HepG2 (cell line): ENCODE data around the gene CIAO2B. TPM values are rescaled to one million over a fixed set of nuclear protein-coding genes. Genes with fewer than 3 reads are reported as not detected.

Source experiments
- ATAC-seq: fragments of 200-7000 bp; cut with Tn5 transposase; 3 replicates; pipeline ENCODE4 v1.9.1; 2020; ENCODE audit warnings: mild to moderate bottlenecking, moderate library complexity
- BruUV-seq: library from RNA; stranded (reverse); fragments of 400-500 nt; replicated peaks from 2 replicates; lab custom pipeline; 2021; lab: Mats Ljungman, UMichigan
- CTCF ChIA-PET: fragments of 300-600 bp; formaldehyde crosslinking; extraction: SDS; loops from one replicate; lab custom pipeline; 2021; ENCODE audit warnings: low total read pairs, inconsistent platforms, low intra/inter-chr PET ratio; lab: Yijun Ruan, JAX
- POLR2A ChIA-PET: fragments of 350-600 bp; sonication (Branson Sonifier 250); formaldehyde crosslinking; loops from one replicate; lab custom pipeline; 2020; ENCODE audit warnings: antibody characterized with exemption, inconsistent platforms; lab: Yijun Ruan, JAX
- DNase-seq: peaks from one replicate; pipeline ENCODE4 v3.0.0-alpha.2; 2015; ENCODE audit warnings: low spot score
- FAIRE-seq: peaks from 3 replicates; lab custom pipeline; 2011; peaks lifted over from hg19 to GRCh38; lab: Jason Lieb, UNC
- H2AFZ ChIP-seq: one replicate; pipeline ENCODE4 v1.6.1; 2011; ENCODE audit warnings: low read length, inconsistent platforms
- H3K27ac ChIP-seq: fragments of 300-600 bp; 3 replicates; pipeline ENCODE4 v1.8.0; 2011; ENCODE audit warnings: mixed run types, mild to moderate bottlenecking, mixed read lengths, low read length, inconsistent platforms; ENCODE audit not compliant: insufficient read depth; ENCODE audit errors: extremely low read length
- H3K27me3 ChIP-seq, 2 experiments: fragments of 200-600 bp in 1 of 2; 2 replicates in 1 of 2; 3 replicates in 1 of 2; pipeline versions ENCODE4 v1.6.0 to v1.8.0; 2011; ENCODE audit warnings: low read length in 2 of 2, mild to moderate bottlenecking in 2 of 2, moderate library complexity in 2 of 2, inconsistent platforms in 1 of 2; ENCODE audit not compliant: insufficient read depth in 2 of 2, control insufficient read depth in 1 of 2
- H3K36me3 ChIP-seq, 2 experiments: fragments of 200-600 bp in 1 of 2; replicated peaks in 1 of 2; 2 replicates in 1 of 2; 3 replicates in 1 of 2; pipeline versions ENCODE4 v1.5.1 to v1.8.0; 2011; ENCODE audit warnings: low read length in 2 of 2, inconsistent platforms in 1 of 2; ENCODE audit not compliant: insufficient read depth in 2 of 2, control insufficient read depth in 1 of 2
- H3K4me1 ChIP-seq: 2 replicates; pipeline ENCODE4 v1.5.1; 2012; ENCODE audit warnings: low read length, inconsistent platforms; ENCODE audit not compliant: insufficient read depth
- H3K4me2 ChIP-seq: 2 replicates; pipeline ENCODE4 v1.6.0; 2011; ENCODE audit warnings: low read depth, low read length, inconsistent platforms
- H3K4me3 ChIP-seq, 3 experiments: fragments of 200-600 bp in 1 of 3; sonication (generic), shearing (Covaris generic) in 1 of 3; replicated peaks in 1 of 3; 2 replicates each; pipeline ENCODE4 v1.5.1; 2011 to 2016; ENCODE audit warnings: low read length in 3 of 3, inconsistent platforms in 2 of 3, low read depth in 2 of 3, mild to moderate bottlenecking in 2 of 3, control low read depth in 1 of 3, mixed read lengths in 1 of 3; ENCODE audit not compliant: insufficient read depth in 1 of 3
- H3K79me2 ChIP-seq: one replicate; pipeline ENCODE4 v1.6.1; 2011; ENCODE audit warnings: low read length, inconsistent platforms; ENCODE audit not compliant: insufficient read depth
- H3K9ac ChIP-seq: 2 replicates; pipeline ENCODE4 v1.6.0; 2011; ENCODE audit warnings: mild to moderate bottlenecking, low read depth, low read length, inconsistent platforms; ENCODE audit not compliant: insufficient read depth
- H3K9me3 ChIP-seq: 2 replicates; pipeline ENCODE4 v1.5.1; 2012; ENCODE audit warnings: mild to moderate bottlenecking, low read length
- H4K20me1 ChIP-seq: 2 replicates; pipeline ENCODE4 v1.6.0; 2011; ENCODE audit warnings: inconsistent platforms, mild to moderate bottlenecking, low read length, moderate library complexity; ENCODE audit not compliant: insufficient read depth
- FOXP1 ChIP-seq, 2 experiments: fragments of 450-650 bp in 1 of 2; IDR thresholded peaks; 2 replicates each; pipeline ENCODE4 v1.6.1; 2017 to 2018; ENCODE audit warnings: antibody characterized with exemption in 1 of 2
- NFYC ChIP-seq: IDR thresholded peaks from 2 replicates; pipeline ENCODE4 v1.6.1; 2016; ENCODE audit warnings: missing genetic modification reagents, missing compliant biosample characterization
- PHF21A ChIP-seq: sonication (generic); formaldehyde crosslinking; IDR thresholded peaks from 2 replicates; pipeline ENCODE4 v1.5.0; 2020; ENCODE audit warnings: mild to moderate bottlenecking, missing genetic modification reagents
- RFX3 ChIP-seq: IDR thresholded peaks from 2 replicates; pipeline ENCODE4 v1.6.1; 2016; ENCODE audit warnings: missing biosample characterization, missing genetic modification reagents
- SP1 ChIP-seq, 2 experiments: fragments of 450-650 bp in 1 of 2; sonication (generic) in 1 of 2; formaldehyde crosslinking in 1 of 2; IDR thresholded peaks; 2 replicates each; pipeline versions ENCODE4 v1.4.0 to v1.6.1; 2016 to 2020; ENCODE audit warnings: missing genetic modification reagents in 1 of 2
- TFAP4 ChIP-seq: sonication (generic); IDR thresholded peaks from 2 replicates; pipeline ENCODE4 v1.6.1; 2016; ENCODE audit warnings: low read depth, borderline replicate concordance
- ZFYVE20 ChIP-seq: sonication (generic); formaldehyde crosslinking; IDR thresholded peaks from 2 replicates; pipeline ENCODE4 v1.8.0; 2023; ENCODE audit warnings: low read depth, mild to moderate bottlenecking, moderate library complexity, missing genetic modification reagents, borderline replicate concordance
- ZNF468 ChIP-seq: sonication (generic); formaldehyde crosslinking; IDR thresholded peaks from 2 replicates; pipeline ENCODE4 v1.8.0; 2022; ENCODE audit warnings: mild to moderate bottlenecking, moderate library complexity, missing genetic modification reagents
- ZNF547 ChIP-seq: sonication (generic); formaldehyde crosslinking; IDR thresholded peaks from 2 replicates; pipeline ENCODE4 v1.5.1; 2020; ENCODE audit warnings: mild to moderate bottlenecking, missing genetic modification reagents
- ZNF580 ChIP-seq: IDR thresholded peaks from 2 replicates; pipeline ENCODE4 v1.6.1; 2016; ENCODE audit warnings: low read depth, borderline replicate concordance
- WGBS: methylation state at CpG from one replicate; pipeline ENCODE4 v1.1.6; 2017; ENCODE audit warnings: low lambda C conversion rate; 5-methylcytosine and 5-hydroxymethylcytosine counted together
- in situ Hi-C: cut with HindIII; loops from 2 replicates; pipeline ENCODE4 v1.10.0; 2017; ENCODE audit warnings: low pct_unique_long_range_greater_than_20kb; ENCODE audit not compliant: extremely low pct_ligation_motif_present
- intact Hi-C: fragments of 100-400 bp; cut with micrococcal nuclease; formaldehyde crosslinking; loops from one replicate; pipeline ENCODE4 v1.10.0; 2022; ENCODE audit not compliant: unreplicated experiment
- polyA plus RNA-seq, 8 experiments: library from polyadenylated mRNA; depleted of rRNA in 3 of 8; stranded (reverse) in 7 of 8; unstranded in 1 of 8; fragments of >200 nt; fragmentation: Illumina TruSeq in 4 of 8; extraction: Trizol in 4 of 8; gene quantifications; 2 replicates each; pipeline versions ENCODE4 v1.2.1 to v1.2.3, GENCODE V29; 2011 to 2016; ENCODE audit warnings: low read depth in 4 of 8, missing spikeins in 1 of 8, mixed read lengths in 1 of 8; ENCODE audit not compliant: insufficient read depth in 1 of 8
- total RNA-seq, 5 experiments: library from RNA; depleted of rRNA; stranded (reverse); fragments of >200 nt; fragmentation: Illumina TruSeq; extraction: Trizol; gene quantifications; 2 replicates each; pipeline ENCODE4 v1.2.3, GENCODE V29; 2016; ENCODE audit warnings: low read depth in 1 of 5
- TF ChIP-seq, protein P1 (sequence below): sonication (generic); formaldehyde crosslinking; IDR thresholded peaks from 2 replicates; pipeline ENCODE4 v1.4.0; 2020; ENCODE audit warnings: missing genetic modification reagents
- TF ChIP-seq, protein P2 (sequence below): IDR thresholded peaks from 2 replicates; pipeline ENCODE4 v1.6.1; 2016; ENCODE audit warnings: missing biosample characterization, missing genetic modification reagents, low read depth

Gene CIAO2B
- total and polyA plus RNA-seq, 2 of the 13 experiments (the other 11 are each of a cell fraction or from before 2014, with no cell fraction given) = 157 to 293 TPM

DNA sequence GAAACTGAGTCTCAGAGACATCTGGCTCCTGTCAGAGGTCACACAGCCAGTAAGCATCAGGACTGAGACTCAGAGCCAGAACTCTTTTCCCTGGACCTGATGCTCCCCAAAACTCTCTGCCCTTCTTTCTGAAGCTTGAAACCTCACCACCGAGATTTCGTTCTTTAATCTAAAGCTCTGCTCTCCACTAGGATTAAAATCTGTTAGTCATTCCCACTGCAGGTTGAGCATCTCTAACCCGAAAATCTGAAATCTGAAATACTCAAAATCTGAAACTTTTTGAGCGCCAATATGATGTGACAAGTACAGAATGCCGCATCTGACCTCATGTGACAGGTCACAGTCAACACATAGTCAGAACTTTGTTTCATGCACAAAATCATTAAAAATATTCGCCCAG is 17.7 kb downstream of the CIAO2B start (continued):
- TF ChIP-seq, protein P1, sequence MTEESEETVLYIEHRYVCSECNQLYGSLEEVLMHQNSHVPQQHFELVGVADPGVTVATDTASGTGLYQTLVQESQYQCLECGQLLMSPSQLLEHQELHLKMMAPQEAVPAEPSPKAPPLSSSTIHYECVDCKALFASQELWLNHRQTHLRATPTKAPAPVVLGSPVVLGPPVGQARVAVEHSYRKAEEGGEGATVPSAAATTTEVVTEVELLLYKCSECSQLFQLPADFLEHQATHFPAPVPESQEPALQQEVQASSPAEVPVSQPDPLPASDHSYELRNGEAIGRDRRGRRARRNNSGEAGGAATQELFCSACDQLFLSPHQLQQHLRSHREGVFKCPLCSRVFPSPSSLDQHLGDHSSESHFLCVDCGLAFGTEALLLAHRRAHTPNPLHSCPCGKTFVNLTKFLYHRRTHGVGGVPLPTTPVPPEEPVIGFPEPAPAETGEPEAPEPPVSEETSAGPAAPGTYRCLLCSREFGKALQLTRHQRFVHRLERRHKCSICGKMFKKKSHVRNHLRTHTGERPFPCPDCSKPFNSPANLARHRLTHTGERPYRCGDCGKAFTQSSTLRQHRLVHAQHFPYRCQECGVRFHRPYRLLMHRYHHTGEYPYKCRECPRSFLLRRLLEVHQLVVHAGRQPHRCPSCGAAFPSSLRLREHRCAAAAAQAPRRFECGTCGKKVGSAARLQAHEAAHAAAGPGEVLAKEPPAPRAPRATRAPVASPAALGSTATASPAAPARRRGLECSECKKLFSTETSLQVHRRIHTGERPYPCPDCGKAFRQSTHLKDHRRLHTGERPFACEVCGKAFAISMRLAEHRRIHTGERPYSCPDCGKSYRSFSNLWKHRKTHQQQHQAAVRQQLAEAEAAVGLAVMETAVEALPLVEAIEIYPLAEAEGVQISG = no peak
- TF ChIP-seq, protein P2, sequence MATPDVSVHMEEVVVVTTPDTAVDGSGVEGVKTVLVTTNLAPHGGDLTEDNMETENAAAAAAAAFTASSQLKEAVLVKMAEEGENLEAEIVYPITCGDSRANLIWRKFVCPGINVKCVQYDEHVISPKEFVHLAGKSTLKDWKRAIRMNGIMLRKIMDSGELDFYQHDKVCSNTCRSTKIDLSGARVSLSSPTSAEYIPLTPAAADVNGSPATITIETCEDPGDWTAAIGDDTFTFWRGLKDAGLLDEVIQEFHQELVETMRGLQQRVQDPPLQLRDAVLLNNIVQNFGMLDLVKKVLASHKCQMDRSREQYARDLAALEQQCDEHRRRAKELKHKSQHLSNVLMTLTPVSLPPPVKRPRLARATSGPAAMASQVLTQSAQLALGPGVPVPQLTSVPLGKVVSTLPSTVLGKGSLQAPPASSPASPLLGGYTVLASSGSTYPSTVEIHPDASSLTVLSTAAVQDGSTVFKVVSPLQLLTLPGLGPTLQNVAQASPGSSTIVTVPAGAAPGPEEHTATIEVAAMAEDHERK (CRISPR knock-in tag) = no peak
- TF ChIP-seq ZFYVE20 (no peak), FOXP1 (IDR thresholded peaks at IDR 0.05) (no peak), FOXP1 (CRISPR knock-in tag; IDR thresholded peaks at IDR 0.05) (no peak), TFAP4 (no peak)
- TF ChIP-seq, all 625 proteins: peak for 0

DNA sequence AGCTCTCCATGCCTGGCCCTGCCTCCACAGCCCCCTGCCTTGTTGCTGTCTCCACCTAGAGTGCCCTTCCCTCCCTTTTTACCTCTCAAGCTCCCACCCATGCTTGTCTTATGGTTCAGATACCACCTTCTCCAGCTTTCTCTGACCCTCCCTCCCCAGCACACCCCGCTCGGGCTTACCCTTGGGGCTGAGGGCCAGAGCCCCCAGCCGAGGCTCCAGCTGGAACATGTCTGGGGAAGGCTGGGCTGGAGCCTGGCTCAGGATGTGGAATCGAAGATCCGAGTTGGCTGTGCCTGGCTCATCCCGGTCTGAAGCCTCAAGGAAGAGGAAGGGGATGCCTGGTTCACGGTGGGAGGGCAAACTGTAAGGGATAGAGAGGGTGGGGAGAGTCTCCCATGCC is 19.2 kb downstream of the CIAO2B start:
- no peaks in the 10 kb centered on the region for H3K79me2 ChIP-seq
- WGBS = 55% methylated on average over 7 of the region's 7 CpGs
- no peaks in the 10 kb centered on the region for H3K36me3 ChIP-seq
- FAIRE-seq = no peak
- no peak overlapping the region for H3K27ac ChIP-seq
- no peak overlapping the region for H3K9ac ChIP-seq
- no peak overlapping the region for H3K4me2 ChIP-seq
- intact Hi-C loops (no loop called here), in situ Hi-C loops (no loop called here)
- DNase-seq = no peak
- no TSS peak for BruUV-seq
- no peaks in the 10 kb centered on the region for H3K9me3 ChIP-seq
- H3K27me3 ChIP-seq = no peaks in the 10 kb centered on the region; a peak in 1 of 5 replicates
- ATAC-seq = no peak
- no peaks in the 10 kb centered on the region for H4K20me1 ChIP-seq
- H3K4me3 ChIP-seq = no peak overlapping the region
- CTCF ChIA-PET = no interaction called here
- H3K4me1 ChIP-seq = peaks cover 37% of the 10 kb centered on the region
- POLR2A ChIA-PET = no interaction called here
- TF ChIP-seq ZNF547 = no peak
- no peak for TF ChIP-seq SP1 (IDR thresholded peaks at IDR 0.05)
- TF ChIP-seq SP1 (CRISPR knock-in tag; IDR thresholded peaks at IDR 0.05) = no peak
- TF ChIP-seq PHF21A (CRISPR knock-in tag) = no peak
- TF ChIP-seq NFYC (CRISPR knock-in tag) = no peak
- no peak for TF ChIP-seq ZNF580 (CRISPR knock-in tag)
- TF ChIP-seq ZNF468 (CRISPR knock-in tag) = no peak
- no peak for TF ChIP-seq RFX3 (CRISPR knock-in tag)
- TF ChIP-seq, all 625 proteins: peak for 0
- H2AFZ ChIP-seq = no peak overlapping the region
